SH-SY5Y (cell line): ENCODE data around the gene MACROH2A2.

ENCODE experiments used
- GATA2 ChIP-seq: IDR thresholded peaks from 2 replicates; pipeline ENCODE4 v1.6.1; 2011; ENCODE audit warnings: mild to moderate bottlenecking, low read depth, low read length
- GATA3 ChIP-seq: IDR thresholded peaks from 2 replicates; pipeline ENCODE4 v1.6.1; 2011; ENCODE audit warnings: low read depth, mild to moderate bottlenecking, low read length, moderate library complexity

DNA sequence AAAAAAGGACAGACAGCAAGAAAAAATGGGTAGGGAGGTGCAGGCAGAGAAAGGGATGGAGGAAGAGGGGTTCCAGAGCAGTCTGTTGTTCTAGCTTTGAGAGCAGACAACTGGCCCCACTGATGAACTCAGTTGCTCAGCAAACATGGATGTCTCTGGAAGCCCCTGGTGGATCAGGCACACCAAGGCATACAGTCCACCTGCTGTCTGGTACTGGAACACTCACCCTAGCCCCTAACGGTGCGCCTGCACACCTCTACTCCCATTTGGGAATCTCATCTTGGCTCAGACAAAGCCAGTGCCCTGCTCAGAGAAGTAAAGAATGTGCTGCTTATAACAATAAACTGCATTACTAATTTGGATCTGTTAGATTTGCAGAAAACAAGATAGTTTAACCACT is 7.7 kb downstream of the MACROH2A2 start:
- no peak for TF ChIP-seq GATA3
- TF ChIP-seq GATA2, result no peak
